Activated CD8-positive, alpha-beta memory T cell treated with anti-CD3 and anti-CD28 coated beads, Interleukin-2, amount 50 U/mL, for 48 hours (primary cell): ENCODE data around the gene MRPL50.

Experiments
- DNase-seq: peaks from one replicate; pipeline ENCODE4 v3.0.0-alpha.2; 2020

The MRPL50 gene

GRCh38 chr9:101372327-101373118 is 25.9 kb downstream of the MRPL50 start:
- no peak for DNase-seq

- DNase-seq: no peak
Observed at GRCh38 chr9:101371813-101372212, 26.6 kb downstream of the MRPL50 start.

GRCh38 chr9:101369884-101370531 is 28.4 kb downstream of the MRPL50 start:
- DNase-seq: no peak

- no peak for DNase-seq
Observed at GRCh38 chr9:101369286-101369685, 29.1 kb downstream of the MRPL50 start.

GRCh38 chr9:101367323-101367722 is 31.1 kb downstream of the MRPL50 start:
- DNase-seq: no peak

- no peak for DNase-seq
Observed at GRCh38 chr9:101366038-101366756, 32.2 kb downstream of the MRPL50 start.

GRCh38 chr9:101365181-101365580 is 33.2 kb downstream of the MRPL50 start:
- no peak for DNase-seq

- DNase-seq: no peak
Observed at GRCh38 chr9:101362450-101362849, 36.0 kb downstream of the MRPL50 start.

GRCh38 chr9:101360647-101361046 is 37.8 kb downstream of the MRPL50 start:
- no peak for DNase-seq

GRCh38 chr9:101359679-101360078 is 38.7 kb downstream of the MRPL50 start:
- no peak for DNase-seq

- DNase-seq: no peak
Observed at GRCh38 chr9:101356619-101357018, 41.8 kb downstream of the MRPL50 start.

- no peak for DNase-seq
Observed at GRCh38 chr9:101354765-101355708, 43.4 kb downstream of the MRPL50 start.

- no peak for DNase-seq
Observed at GRCh38 chr9:101354143-101354764, 44.2 kb downstream of the MRPL50 start.

GRCh38 chr9:101353683-101354082 is 44.7 kb downstream of the MRPL50 start:
- DNase-seq: no peak

GRCh38 chr9:101352892-101353463 is 45.4 kb downstream of the MRPL50 start:
- no peak for DNase-seq

GRCh38 chr9:101350285-101350684 is 48.1 kb downstream of the MRPL50 start:
- no peak for DNase-seq

GRCh38 chr9:101342595-101342994 is 55.8 kb downstream of the MRPL50 start:
- DNase-seq: no peak

- no peak for DNase-seq
Observed at GRCh38 chr9:101341958-101342357, 56.5 kb downstream of the MRPL50 start.
